Measurements from ENCODE around the gene ENTPD8. TPM values are rescaled to one million over a fixed set of nuclear protein-coding genes. Genes with fewer than 3 reads are reported as not detected.

Gene ENTPD8
- total RNA-seq, 1 donor from 2014 or later = 0.21 TPM

- Mint-ChIP-seq H3K27me3 (ENCODE audit: unreplicated experiment) (peaks cover 3% of the 10 kb centered on the region), H3K36me3 (ENCODE audit: low read depth, unreplicated experiment) (no peaks in the 10 kb centered on the region), H3K9me3 (ENCODE audit: unreplicated experiment) (no peaks in the 10 kb centered on the region), H3K27ac (ENCODE audit: unreplicated experiment) (no peak overlapping the region), H3K4me1 (ENCODE audit: unreplicated experiment) (no peaks in the 10 kb centered on the region), H3K4me3 (ENCODE audit: unreplicated experiment) (no peak overlapping the region)
- peak; percentile 4 for DNase-seq (ENCODE audit: low spot score)
- TF ChIP-seq CTCF (IDR thresholded peaks at IDR 0.05; ENCODE audit: unreplicated experiment) = no peak
These were observed 19.5 kb upstream of the ENTPD8 start for GRCh38 chr9:137460363-137461315.

GRCh38 chr9:137459601-137460362 lies 18.6 kb upstream of the ENTPD8 start:
- H3K4me1 Mint-ChIP-seq (ENCODE audit: unreplicated experiment) = no peaks in the 10 kb centered on the region
- peak overlapping the region; percentile 21 for H3K4me3 Mint-ChIP-seq (ENCODE audit: unreplicated experiment)
- H3K9me3 Mint-ChIP-seq (ENCODE audit: unreplicated experiment) = no peaks in the 10 kb centered on the region
- no peak overlapping the region for H3K27ac Mint-ChIP-seq (ENCODE audit: unreplicated experiment)
- no peaks in the 10 kb centered on the region for H3K36me3 Mint-ChIP-seq (ENCODE audit: low read depth, unreplicated experiment)
- peaks cover 3% of the 10 kb centered on the region for H3K27me3 Mint-ChIP-seq (ENCODE audit: unreplicated experiment)
- TF ChIP-seq CTCF (IDR thresholded peaks at IDR 0.05; ENCODE audit: unreplicated experiment) = no peak
- DNase-seq (ENCODE audit: low spot score) = no peak

GRCh38 chr9:137459152-137459600 lies 18.0 kb upstream of the ENTPD8 start, which contains the start of gene NSMF:
Gene NSMF, minus strand, starts transcription at chr9:137459334. Its CDS starts 232 bp downstream, at chr9:137459102.
- H3K27me3 Mint-ChIP-seq (ENCODE audit: unreplicated experiment) = peaks cover 3% of the 10 kb centered on the region
- peak within 1 kb of the TSS; percentile 21 for H3K4me3 Mint-ChIP-seq (ENCODE audit: unreplicated experiment)
- peak; percentile 93 for DNase-seq (ENCODE audit: low spot score)
- no peak for TF ChIP-seq CTCF (IDR thresholded peaks at IDR 0.05; ENCODE audit: unreplicated experiment)
- no peaks in the 10 kb centered on the region for H3K4me1 Mint-ChIP-seq (ENCODE audit: unreplicated experiment)
- H3K36me3 Mint-ChIP-seq (ENCODE audit: low read depth, unreplicated experiment) = no peaks in the 10 kb centered on the region
- H3K9me3 Mint-ChIP-seq (ENCODE audit: unreplicated experiment) = no peaks in the 10 kb centered on the region
- H3K27ac Mint-ChIP-seq (ENCODE audit: unreplicated experiment) = no peak within 1 kb of the TSS

- peaks cover 3% of the 10 kb centered on the region for H3K27me3 Mint-ChIP-seq (ENCODE audit: unreplicated experiment)
- peak; percentile 23 for DNase-seq (ENCODE audit: low spot score)
These were observed 17.3 kb upstream of the ENTPD8 start for GRCh38 chr9:137458194-137459151.

More at GRCh38 chr9:137458194-137459151, 17.3 kb upstream of the ENTPD8 start:
- Mint-ChIP-seq H3K27ac (ENCODE audit: unreplicated experiment) (no peak overlapping the region), H3K4me3 (ENCODE audit: unreplicated experiment) (no peak overlapping the region), H3K4me1 (ENCODE audit: unreplicated experiment) (no peaks in the 10 kb centered on the region), H3K36me3 (ENCODE audit: low read depth, unreplicated experiment) (no peaks in the 10 kb centered on the region), H3K9me3 (ENCODE audit: unreplicated experiment) (no peaks in the 10 kb centered on the region)
- no peak for TF ChIP-seq CTCF (IDR thresholded peaks at IDR 0.05; ENCODE audit: unreplicated experiment)
